SK-N-SH treated with all-trans-retinoic acid at 6 μM for 48 hours (cell line): Measurements from ENCODE around the gene SLC45A3.
A peak's percentile ranks its signal among the peaks of the same experiment; 100 is the strongest.

Experiments
- ATAC-seq: fragments of 200-7000 bp; cut with Tn5 transposase; 3 replicates; pipeline ENCODE4 v1.9.1; 2020; ENCODE audit warnings: mild to moderate bottlenecking, moderate library complexity
- ARNTL ChIP-seq: fragments of 450-650 bp; formaldehyde crosslinking; IDR thresholded peaks from 2 replicates; pipeline ENCODE4 v1.5.0; 2020; ENCODE audit warnings: low read depth, mild to moderate bottlenecking, moderate library complexity, borderline replicate concordance
- BACH2 ChIP-seq: fragments of 250-450 bp; sonication (Bioruptor Pico); IDR thresholded peaks from 2 replicates; pipeline ENCODE4 v1.9.0; 2021; ENCODE audit warnings: mild to moderate bottlenecking, borderline replicate concordance
- CSDC2 ChIP-seq: fragments of 250-450 bp; sonication (Bioruptor Pico); IDR thresholded peaks from 2 replicates; pipeline ENCODE4 v1.5.0; 2020; ENCODE audit warnings: mild to moderate bottlenecking, moderate library complexity
- CSRNP3 ChIP-seq: fragments of 250-450 bp; sonication (Bioruptor Pico); IDR thresholded peaks from 2 replicates; pipeline ENCODE4 v1.5.1; 2021; ENCODE audit warnings: mild to moderate bottlenecking, moderate library complexity
- ESRRG ChIP-seq: fragments of 250-450 bp; sonication (Bioruptor Pico); IDR thresholded peaks from 2 replicates; pipeline ENCODE4 v1.6.1; 2021; ENCODE audit warnings: mild to moderate bottlenecking
- GLIS3 ChIP-seq: fragments of 250-450 bp; sonication (Bioruptor Pico); IDR thresholded peaks from 2 replicates; pipeline ENCODE4 v1.5.0; 2020; ENCODE audit warnings: mild to moderate bottlenecking, moderate library complexity
- ISL1 ChIP-seq: fragments of 250-450 bp; sonication (Bioruptor Pico); IDR thresholded peaks from 2 replicates; pipeline ENCODE4 v2.1.2; 2022; ENCODE audit warnings: mild to moderate bottlenecking, moderate library complexity
- OSR1 ChIP-seq: fragments of 250-450 bp; sonication (Bioruptor Pico); IDR thresholded peaks from 2 replicates; pipeline ENCODE4 v1.8.0; 2022; ENCODE audit warnings: moderate library complexity, mild to moderate bottlenecking, inconsistent platforms
- PPARA ChIP-seq: fragments of 250-450 bp; sonication (Bioruptor Pico); IDR thresholded peaks from 2 replicates; pipeline ENCODE4 v1.5.0; 2020; ENCODE audit warnings: mild to moderate bottlenecking, borderline replicate concordance
- SNAI2 ChIP-seq: fragments of 250-450 bp; sonication (Bioruptor Pico); IDR thresholded peaks from 2 replicates; pipeline ENCODE4 v1.5.0; 2020; ENCODE audit warnings: mild to moderate bottlenecking, moderate library complexity
- TCF4 ChIP-seq: fragments of 250-450 bp; sonication (Bioruptor Pico); IDR thresholded peaks from 2 replicates; pipeline ENCODE4 v1.8.0; 2021; ENCODE audit warnings: mild to moderate bottlenecking, moderate library complexity, borderline replicate concordance
- TOX ChIP-seq: fragments of 250-450 bp; sonication (Bioruptor Pico); IDR thresholded peaks from 2 replicates; pipeline ENCODE4 v1.8.0; 2021; ENCODE audit warnings: mild to moderate bottlenecking, moderate library complexity, borderline replicate concordance
- ZFP3 ChIP-seq: fragments of 250-450 bp; sonication (Bioruptor Pico); IDR thresholded peaks from 2 replicates; pipeline ENCODE4 v1.5.0; 2020; ENCODE audit warnings: mild to moderate bottlenecking, moderate library complexity
- ZFP30 ChIP-seq: fragments of 450-650 bp; formaldehyde crosslinking; IDR thresholded peaks from 2 replicates; pipeline ENCODE4 v1.5.0; 2022; ENCODE audit warnings: mild to moderate bottlenecking, moderate library complexity
- ZNF565 ChIP-seq: fragments of 450-650 bp; formaldehyde crosslinking; conservative IDR thresholded peaks from 2 replicates; pipeline ENCODE4 v1.5.0; 2020; ENCODE audit warnings: low read depth, mild to moderate bottlenecking, moderate library complexity
- ZNF8 ChIP-seq: fragments of 450-650 bp; formaldehyde crosslinking; IDR thresholded peaks from 2 replicates; pipeline ENCODE4 v1.5.0; 2020; ENCODE audit warnings: mild to moderate bottlenecking, moderate library complexity
- TF ChIP-seq, protein P1 (sequence below): fragments of 250-450 bp; sonication (Bioruptor Pico); IDR thresholded peaks from 2 replicates; pipeline ENCODE4 v1.8.0; 2021; ENCODE audit warnings: low read depth, mild to moderate bottlenecking, moderate library complexity, borderline replicate concordance
- TF ChIP-seq, protein P2 (sequence below): fragments of 250-450 bp; sonication (Bioruptor Pico); IDR thresholded peaks from 2 replicates; pipeline ENCODE4 v1.5.1; 2020; ENCODE audit warnings: low read depth, mild to moderate bottlenecking, moderate library complexity

SLC45A3 gene

GRCh38 chr1:205612104-205612503 lies 68.2 kb downstream of the SLC45A3 start:
- TF ChIP-seq, protein P1, sequence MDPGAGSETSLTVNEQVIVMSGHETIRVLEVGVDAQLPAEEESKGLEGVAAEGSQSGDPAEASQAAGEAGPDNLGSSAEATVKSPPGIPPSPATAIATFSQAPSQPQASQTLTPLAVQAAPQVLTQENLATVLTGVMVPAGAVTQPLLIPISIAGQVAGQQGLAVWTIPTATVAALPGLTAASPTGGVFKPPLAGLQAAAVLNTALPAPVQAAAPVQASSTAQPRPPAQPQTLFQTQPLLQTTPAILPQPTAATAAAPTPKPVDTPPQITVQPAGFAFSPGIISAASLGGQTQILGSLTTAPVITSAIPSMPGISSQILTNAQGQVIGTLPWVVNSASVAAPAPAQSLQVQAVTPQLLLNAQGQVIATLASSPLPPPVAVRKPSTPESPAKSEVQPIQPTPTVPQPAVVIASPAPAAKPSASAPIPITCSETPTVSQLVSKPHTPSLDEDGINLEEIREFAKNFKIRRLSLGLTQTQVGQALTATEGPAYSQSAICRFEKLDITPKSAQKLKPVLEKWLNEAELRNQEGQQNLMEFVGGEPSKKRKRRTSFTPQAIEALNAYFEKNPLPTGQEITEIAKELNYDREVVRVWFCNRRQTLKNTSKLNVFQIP (CRISPR knock-in tag) = no peak
- no peak for TF ChIP-seq GLIS3 (CRISPR knock-in tag)
- TF ChIP-seq CSRNP3 (CRISPR knock-in tag) = no peak
- no peak for TF ChIP-seq PPARA
- TF ChIP-seq ISL1 (CRISPR knock-in tag) = no peak
- no peak for TF ChIP-seq ARNTL (CRISPR knock-in tag)
- no peak for TF ChIP-seq CSDC2 (CRISPR knock-in tag)
- no peak for TF ChIP-seq ZFP3
- no peak for TF ChIP-seq SNAI2
- TF ChIP-seq BACH2 (CRISPR knock-in tag) = no peak
- TF ChIP-seq, protein P2, sequence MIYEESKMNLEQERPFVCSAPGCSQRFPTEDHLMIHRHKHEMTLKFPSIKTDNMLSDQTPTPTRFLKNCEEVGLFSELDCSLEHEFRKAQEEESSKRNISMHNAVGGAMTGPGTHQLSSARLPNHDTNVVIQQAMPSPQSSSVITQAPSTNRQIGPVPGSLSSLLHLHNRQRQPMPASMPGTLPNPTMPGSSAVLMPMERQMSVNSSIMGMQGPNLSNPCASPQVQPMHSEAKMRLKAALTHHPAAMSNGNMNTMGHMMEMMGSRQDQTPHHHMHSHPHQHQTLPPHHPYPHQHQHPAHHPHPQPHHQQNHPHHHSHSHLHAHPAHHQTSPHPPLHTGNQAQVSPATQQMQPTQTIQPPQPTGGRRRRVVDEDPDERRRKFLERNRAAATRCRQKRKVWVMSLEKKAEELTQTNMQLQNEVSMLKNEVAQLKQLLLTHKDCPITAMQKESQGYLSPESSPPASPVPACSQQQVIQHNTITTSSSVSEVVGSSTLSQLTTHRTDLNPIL (CRISPR knock-in tag) = no peak
- no peak for TF ChIP-seq ZNF8 (CRISPR knock-in tag)
- no peak for ATAC-seq

- peak; percentile 62; the same call in 2 of the 3 replicates for ATAC-seq
- TF ChIP-seq TOX (CRISPR knock-in tag) (no peak), ZFP30 (CRISPR knock-in tag) (no peak), CSDC2 (CRISPR knock-in tag) (no peak)
Measured at GRCh38 chr1:205610901-205611466, 69.3 kb downstream of the SLC45A3 start.

GRCh38 chr1:205610036-205610435 lies 70.3 kb downstream of the SLC45A3 start:
- no peak for TF ChIP-seq ZFP30 (CRISPR knock-in tag)
- no peak for TF ChIP-seq TCF4
- TF ChIP-seq, protein P2 (CRISPR knock-in tag) = no peak
- no peak for TF ChIP-seq ZNF565
- TF ChIP-seq OSR1 = no peak
- TF ChIP-seq ESRRG = no peak
- no peak for TF ChIP-seq PPARA
- no peak for TF ChIP-seq CSRNP3 (CRISPR knock-in tag)
- TF ChIP-seq, all 23 proteins: peak for 0
- ATAC-seq = peak; percentile 80
